Pulmonary artery endothelial cell (primary cell): ENCODE data around the gene IFT52. TPM values are rescaled to one million over a fixed set of nuclear protein-coding genes. Genes with fewer than 3 reads are reported as not detected.
"Not testable (repeated sequence)": the region's sequence is repeated elsewhere in the genome, so short reads cannot be mapped to it uniquely, and the experiment has no call there.

ENCODE experiments used
- DNase-seq: peaks from one replicate; pipeline ENCODE4 v3.0.0-alpha.2; 2011; ENCODE audit warnings: low read depth, low spot score
- total RNA-seq: library from RNA; depleted of rRNA; stranded (reverse); fragments of >200 nt; gene quantifications from 2 replicates; pipeline ENCODE4 v1.2.3, GENCODE V29; 2014

Gene IFT52
- total RNA-seq, 1 donor from 2014 or later = 41.0 TPM

DNA sequence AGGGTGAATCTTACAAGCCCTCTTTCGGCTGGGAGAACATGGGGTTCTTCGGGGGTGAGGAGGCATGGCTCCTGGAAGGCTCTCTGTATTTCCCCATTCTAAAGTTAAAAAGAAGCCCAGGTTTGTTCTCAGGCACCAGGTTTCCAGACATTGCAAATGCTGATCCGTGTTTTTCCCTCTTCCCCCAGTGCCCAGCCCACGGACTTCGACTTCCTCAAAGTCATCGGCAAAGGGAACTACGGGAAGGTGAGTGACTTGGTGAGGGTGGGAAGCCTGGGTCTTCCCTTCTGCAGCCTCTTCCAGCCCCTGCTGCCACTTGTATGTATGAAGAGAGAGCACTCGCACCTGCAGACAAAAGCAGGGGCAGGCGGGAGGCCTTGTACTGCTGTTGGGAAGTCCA lies 23.3 kb upstream of the IFT52 start:
- no peak for DNase-seq

- DNase-seq = no peak
These were observed 22.0 kb upstream of the IFT52 start for GRCh38 chr20:43568706-43569105.

DNA sequence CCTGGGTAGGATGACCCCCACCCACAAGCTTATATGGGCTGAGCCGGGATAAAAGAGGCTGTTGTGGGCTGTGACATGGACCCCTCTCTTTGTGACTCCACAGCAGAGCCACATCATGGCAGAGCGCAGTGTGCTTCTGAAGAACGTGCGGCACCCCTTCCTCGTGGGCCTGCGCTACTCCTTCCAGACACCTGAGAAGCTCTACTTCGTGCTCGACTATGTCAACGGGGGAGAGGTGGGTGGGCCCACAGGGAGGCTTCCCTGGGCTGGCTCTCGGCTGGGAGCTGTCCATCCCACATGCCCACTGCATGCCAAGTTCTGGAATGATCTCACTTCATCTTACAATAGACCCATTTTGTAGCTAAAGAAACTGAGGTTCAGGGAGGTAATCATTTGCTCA lies 21.5 kb upstream of the IFT52 start:
- DNase-seq = no peak

- DNase-seq = no peak
These were observed 20.2 kb upstream of the IFT52 start for GRCh38 chr20:43570496-43570895.

DNA sequence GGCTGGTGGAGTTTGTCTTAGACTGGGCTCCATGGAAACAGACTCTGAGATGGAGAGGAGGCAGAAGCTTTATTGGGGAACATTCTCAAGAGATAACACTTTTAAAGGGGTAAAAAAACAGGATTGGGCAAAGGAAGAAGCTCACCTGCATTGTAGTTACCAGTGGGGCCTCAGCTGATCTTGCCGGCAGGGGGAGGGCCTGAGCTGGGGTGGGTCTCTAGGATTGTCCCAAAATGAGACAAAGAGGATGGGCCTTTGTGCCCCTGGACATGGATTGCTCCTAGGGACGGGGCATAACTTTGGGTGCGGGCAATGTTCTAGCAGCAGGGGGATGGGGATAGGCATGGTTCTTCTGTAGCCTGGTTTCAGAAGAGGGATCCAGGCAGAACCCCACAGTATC lies 19.4 kb upstream of the IFT52 start:
- no peak for DNase-seq

- DNase-seq = no peak
These were observed 19.0 kb upstream of the IFT52 start for GRCh38 chr20:43571771-43572170.

- no peak for DNase-seq
These were observed 17.8 kb upstream of the IFT52 start for GRCh38 chr20:43572891-43573290.

- no peak for DNase-seq
These were observed 14.6 kb upstream of the IFT52 start for GRCh38 chr20:43576108-43576507.

DNA sequence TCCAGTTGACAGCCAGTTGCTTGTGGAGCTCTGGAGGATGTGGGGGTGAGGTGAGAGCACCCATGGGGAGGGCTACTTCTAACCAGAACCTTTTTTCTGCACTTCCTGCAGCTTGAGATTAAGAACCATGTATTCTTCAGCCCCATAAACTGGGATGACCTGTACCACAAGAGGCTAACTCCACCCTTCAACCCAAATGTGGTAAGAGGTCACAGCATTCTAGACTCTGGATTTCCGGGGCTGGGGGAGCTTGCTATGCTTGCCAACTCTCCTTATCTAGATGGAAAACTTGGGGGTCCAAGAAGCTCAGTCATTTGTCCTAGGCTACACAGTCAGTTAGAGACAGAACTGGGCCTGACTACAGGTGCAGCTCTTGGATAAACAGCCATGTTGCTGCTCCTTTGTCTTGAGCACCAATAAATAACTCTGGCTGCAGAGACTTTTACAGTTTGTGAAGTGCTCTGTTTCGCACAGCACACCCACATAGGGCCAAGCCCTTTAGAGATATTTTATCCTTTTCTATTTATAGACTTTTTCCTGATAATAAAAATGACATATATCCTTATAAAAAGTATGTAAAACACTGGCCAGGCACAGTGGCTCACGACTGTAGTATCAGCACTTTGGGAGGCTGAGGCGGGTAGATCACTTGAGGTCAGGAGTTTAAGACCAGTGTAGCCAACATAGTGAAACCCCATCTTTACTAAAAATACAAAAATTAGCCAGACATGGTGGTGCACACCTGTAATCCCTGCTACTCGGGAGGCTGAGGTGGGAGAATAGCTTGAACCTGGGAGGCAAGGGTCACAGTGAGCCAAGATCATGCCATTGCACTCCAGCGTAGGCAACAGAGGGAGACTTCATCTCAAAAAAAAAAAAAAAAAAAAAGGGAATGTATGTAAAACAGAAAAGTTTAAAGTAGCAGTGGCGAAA lies 10.6 kb upstream of the IFT52 start:
- no peak for DNase-seq

- no peak for DNase-seq
These were observed 7.4 kb upstream of the IFT52 start for GRCh38 chr20:43583133-43583864.

DNA sequence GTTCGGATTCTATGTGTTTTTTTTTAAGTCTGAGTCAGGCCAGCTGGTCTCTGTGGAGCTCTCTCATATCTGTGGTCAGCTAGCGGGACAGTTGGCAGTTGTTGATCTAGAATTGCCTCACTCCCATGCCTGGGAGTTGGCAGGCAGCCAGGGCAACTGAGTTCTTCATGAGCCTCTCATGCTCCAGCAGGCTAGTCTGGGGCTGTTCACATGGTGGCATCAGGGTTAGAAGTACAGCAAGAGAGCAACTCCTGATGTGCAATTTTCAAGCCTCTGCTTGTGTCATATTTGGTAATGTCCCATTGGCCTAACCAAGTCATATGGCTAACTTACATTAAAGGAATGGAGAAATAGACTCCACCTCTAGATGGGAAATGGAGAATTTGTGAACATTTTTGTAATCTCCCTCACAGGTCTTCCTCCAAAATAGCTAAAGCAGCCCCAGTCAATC lies 6.7 kb upstream of the IFT52 start:
- DNase-seq = no peak

- no peak for DNase-seq
These were observed 6.1 kb upstream of the IFT52 start for GRCh38 chr20:43584448-43585136.

DNA sequence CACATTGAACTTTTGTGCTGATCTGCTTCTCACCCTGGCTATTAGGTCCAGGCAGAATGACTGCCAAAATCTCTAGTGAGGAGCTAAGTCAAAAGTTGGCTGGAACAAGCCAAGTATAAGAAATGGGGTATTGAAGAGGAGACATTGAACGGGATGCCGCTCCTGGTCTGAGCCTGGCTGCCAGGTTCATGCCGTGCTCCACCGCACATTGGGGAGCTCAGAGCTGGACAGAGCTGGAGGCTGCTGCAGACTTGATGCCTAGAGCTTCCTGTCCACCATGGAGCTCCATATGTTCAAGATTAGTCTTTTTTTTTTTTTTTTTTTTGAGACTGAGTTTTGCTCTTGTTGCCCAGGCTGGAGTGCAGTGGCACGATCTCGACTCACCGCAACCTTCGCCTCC lies 4.1 kb upstream of the IFT52 start:
- no peak for DNase-seq

- DNase-seq = not testable (repeated sequence)
These were observed 2.2 kb upstream of the IFT52 start for GRCh38 chr20:43588526-43588925.

DNA sequence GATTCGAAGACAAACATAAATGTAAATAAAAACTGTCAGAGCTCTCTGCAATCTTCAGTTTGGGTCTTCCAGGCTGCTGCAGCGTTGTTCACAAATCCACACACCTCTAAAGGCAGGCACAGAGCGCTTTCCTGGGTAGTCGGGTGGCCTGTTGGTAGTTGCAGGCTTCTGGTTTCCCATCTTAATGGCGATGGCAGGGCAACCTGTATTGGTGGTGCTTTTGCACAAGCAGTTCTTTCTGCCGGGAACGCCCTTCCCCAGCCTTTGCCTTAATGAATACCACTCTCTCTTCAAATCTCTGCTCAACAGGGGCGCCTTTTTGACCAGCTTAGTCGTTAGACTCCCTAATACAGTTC lies 723 bp upstream of the IFT52 start:
- DNase-seq = no peak

DNA sequence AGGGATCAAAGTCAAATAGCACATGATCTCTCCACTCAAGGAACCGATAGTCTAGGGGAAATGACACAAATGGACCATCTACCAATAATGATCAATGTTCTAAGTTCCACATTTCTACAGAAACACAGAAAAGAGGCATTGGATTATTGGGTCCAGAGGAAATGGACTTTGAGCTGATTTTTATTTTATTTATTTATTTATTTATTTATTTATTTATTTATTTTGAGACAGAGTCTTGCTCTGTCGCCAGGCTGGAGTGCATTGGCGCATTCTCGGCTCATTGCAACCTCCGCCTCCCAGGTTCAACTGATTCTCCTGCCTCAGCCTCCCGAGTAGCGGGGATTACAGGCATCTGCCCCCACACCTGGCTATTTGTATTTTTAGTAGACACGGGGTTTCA lies 11.2 kb downstream of the IFT52 start:
- not testable (repeated sequence) for DNase-seq

GRCh38 chr20:43603124-43603523 lies 12.4 kb downstream of the IFT52 start:
- no peak for DNase-seq

- no peak for DNase-seq
These were observed 15.0 kb downstream of the IFT52 start for GRCh38 chr20:43605715-43606114.

DNA sequence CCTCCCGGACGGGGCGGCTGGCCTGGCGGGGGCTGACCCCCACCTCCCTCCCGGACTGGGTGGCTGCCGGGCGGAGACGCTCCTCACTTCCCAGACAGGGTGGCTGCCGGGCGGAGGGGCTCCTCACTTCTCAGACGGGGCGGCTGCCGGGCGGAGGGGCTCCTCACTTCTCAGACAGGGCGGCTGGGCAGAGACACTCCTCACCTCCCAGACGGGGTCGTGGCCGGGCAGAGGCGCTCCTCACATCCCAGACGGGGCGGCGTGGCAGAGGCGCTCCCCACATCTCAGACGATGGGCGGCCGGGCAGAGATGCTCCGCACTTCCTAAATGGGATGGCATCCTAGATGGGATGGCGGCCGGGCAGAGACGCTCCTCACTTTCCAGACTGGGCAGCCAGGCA lies 16.5 kb downstream of the IFT52 start:
- DNase-seq = not testable (repeated sequence)

DNA sequence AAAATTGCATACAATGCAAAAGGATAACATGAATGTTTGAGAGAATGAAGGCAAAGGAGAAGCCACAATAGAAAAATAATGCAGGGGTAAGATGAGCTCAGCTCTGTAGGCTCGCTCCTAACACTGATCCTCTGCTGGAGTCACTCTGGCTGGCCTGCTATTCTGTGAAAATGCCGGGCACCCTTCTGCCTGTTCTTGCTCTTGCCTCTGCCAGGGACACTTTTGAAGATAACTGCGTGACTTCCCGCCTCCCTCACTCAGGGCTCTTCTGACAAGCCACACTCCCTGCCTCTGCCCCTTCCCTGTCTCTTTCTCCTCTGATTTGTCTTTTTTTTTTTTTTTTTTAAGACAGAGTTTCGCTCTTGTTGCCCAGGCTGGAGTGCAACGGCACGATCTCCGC lies 40.9 kb downstream of the IFT52 start:
- no peak for DNase-seq

- no peak for DNase-seq
These were observed 45.7 kb downstream of the IFT52 start for GRCh38 chr20:43636429-43636828.

DNA sequence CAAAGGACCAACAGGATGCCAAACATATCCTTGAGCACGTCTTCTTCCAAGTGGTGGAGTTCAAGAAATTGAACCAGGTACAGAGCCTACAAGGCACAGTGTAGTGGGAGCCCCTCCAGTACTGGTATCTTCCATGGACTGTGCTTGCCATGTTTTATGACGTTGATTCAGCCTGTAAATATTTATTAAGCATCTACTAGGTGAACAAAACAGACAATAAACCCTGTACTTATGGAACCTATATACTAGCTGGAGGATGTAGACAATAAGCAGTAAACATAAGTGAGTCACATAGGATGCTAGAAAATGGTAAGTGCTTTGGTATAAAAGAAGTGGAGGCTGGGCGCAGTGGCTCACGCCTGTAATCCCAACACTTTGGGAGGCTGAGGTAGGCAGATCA lies 51.8 kb downstream of the IFT52 start:
- DNase-seq = no peak
